Smooth muscle cell (in vitro differentiated cells): Measurements from ENCODE around the gene SLC39A10. TPM values are rescaled to one million over a fixed set of nuclear protein-coding genes. Genes with fewer than 3 reads are reported as not detected.

Source experiments
- DNase-seq: peaks from one replicate; lab custom pipeline; 2025; ENCODE audit not compliant: unreplicated experiment; lab: John Stamatoyannopoulos, UW
- H2AFZ ChIP-seq: fragments of 200-600 bp; sonication (generic); 2 replicates; pipeline ENCODE4 v1.6.0; 2016; ENCODE audit warnings: antibody characterized with exemption, low read depth, mild to moderate bottlenecking
- H3F3A ChIP-seq: fragments of 200-600 bp; sonication (generic); 2 replicates; pipeline ENCODE4 v1.6.0; 2017; ENCODE audit warnings: antibody characterized with exemption, low read depth
- H3K27ac ChIP-seq: fragments of 200-600 bp; sonication (generic); 2 replicates; pipeline ENCODE4 v1.5.1; 2016; ENCODE audit warnings: low read depth, mild to moderate bottlenecking
- H3K27me3 ChIP-seq: fragments of 200-600 bp; sonication (generic); 2 replicates; pipeline ENCODE4 v1.6.1; 2016; ENCODE audit warnings: low read depth, mild to moderate bottlenecking
- H3K36me3 ChIP-seq: fragments of 200-600 bp; sonication (generic); 2 replicates; pipeline ENCODE4 v1.5.1; 2016; ENCODE audit warnings: low read depth
- H3K4me1 ChIP-seq: fragments of 200-600 bp; sonication (generic); 2 replicates; pipeline ENCODE4 v1.5.1; 2016; ENCODE audit warnings: low read depth
- H3K4me2 ChIP-seq: fragments of 200-600 bp; sonication (generic); 2 replicates; pipeline ENCODE4 v1.6.0; 2016; ENCODE audit warnings: mild to moderate bottlenecking
- H3K4me3 ChIP-seq: fragments of 200-600 bp; sonication (generic); 2 replicates; pipeline ENCODE4 v1.5.1; 2016; ENCODE audit warnings: mild to moderate bottlenecking
- H3K79me2 ChIP-seq: fragments of 200-600 bp; sonication (generic); 2 replicates; pipeline ENCODE4 v1.6.0; 2016; ENCODE audit warnings: low read depth, mild to moderate bottlenecking
- H3K9ac ChIP-seq: fragments of 200-600 bp; sonication (generic); 2 replicates; pipeline ENCODE4 v1.6.0; 2016; ENCODE audit warnings: low read depth
- H3K9me3 ChIP-seq: fragments of 200-600 bp; sonication (generic); replicated peaks from 2 replicates; pipeline ENCODE4 v1.5.1; 2016; ENCODE audit warnings: low read depth
- H4K20me1 ChIP-seq: fragments of 200-600 bp; sonication (generic); 2 replicates; pipeline ENCODE4 v1.6.0; 2016; ENCODE audit warnings: low read depth
- WGBS: methylation state at CpG from one replicate; pipeline ENCODE4 v1.1.7; 2016; ENCODE audit warnings: low lambda C conversion rate; 5-methylcytosine and 5-hydroxymethylcytosine counted together
- polyA plus RNA-seq: library from polyadenylated mRNA; unstranded; fragments of >200 nt; fragmentation: Nextera tagmentation; extraction: Ambion mirVana; gene quantifications from 2 replicates; pipeline ENCODE4 v1.2.1, GENCODE V29; 2016
- total RNA-seq: library from RNA; depleted of rRNA; stranded (reverse); fragments of >200 nt; gene quantifications from 2 replicates; pipeline ENCODE4 v1.2.3, GENCODE V29; 2014
- TF ChIP-seq, protein P1 (sequence below): fragments of 200-600 bp; sonication (generic); IDR thresholded peaks from 2 replicates; pipeline ENCODE4 v1.5.1; 2017; ENCODE audit warnings: borderline replicate concordance, mild to moderate bottlenecking, antibody characterized with exemption; ENCODE audit not compliant: insufficient read depth, poor library complexity, severe bottlenecking

Gene SLC39A10
- total and polyA plus RNA-seq, 2 experiments from 2014 or later, result 15.6 to 81.2 TPM

GRCh38 chr2:195734395-195734794 is 77.4 kb downstream of the SLC39A10 start:
- H3K27me3 ChIP-seq, result no peaks in the 10 kb centered on the region

DNA sequence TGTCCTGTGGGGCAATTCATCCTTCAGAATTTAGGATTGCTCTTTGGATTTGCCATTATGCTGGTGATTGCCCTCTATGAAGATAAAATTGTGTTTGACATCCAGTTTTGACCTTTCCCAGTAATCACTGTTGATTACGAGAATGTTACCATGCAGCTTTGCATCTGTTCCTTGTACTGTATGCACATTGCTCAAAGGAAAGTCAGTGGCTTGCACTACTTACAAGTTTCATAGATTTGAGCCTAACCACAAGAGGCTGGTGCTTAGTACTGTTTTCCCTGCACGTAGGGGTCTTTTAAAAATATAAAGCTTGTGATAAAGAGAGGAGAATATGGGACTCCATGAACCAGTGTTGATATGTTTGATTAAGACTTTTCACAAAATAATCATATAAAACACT is 77.9 kb downstream of the SLC39A10 start:
- no peaks in the 10 kb centered on the region for H3K36me3 ChIP-seq
- no peak overlapping the region for H3K27ac ChIP-seq
- no peak overlapping the region for H3K9ac ChIP-seq
- no peaks in the 10 kb centered on the region for H3K4me1 ChIP-seq
- H3K9me3 ChIP-seq, result no peaks in the 10 kb centered on the region
- no peak overlapping the region for H3K4me3 ChIP-seq
- H3K79me2 ChIP-seq, result no peaks in the 10 kb centered on the region
- TF ChIP-seq, protein P1, sequence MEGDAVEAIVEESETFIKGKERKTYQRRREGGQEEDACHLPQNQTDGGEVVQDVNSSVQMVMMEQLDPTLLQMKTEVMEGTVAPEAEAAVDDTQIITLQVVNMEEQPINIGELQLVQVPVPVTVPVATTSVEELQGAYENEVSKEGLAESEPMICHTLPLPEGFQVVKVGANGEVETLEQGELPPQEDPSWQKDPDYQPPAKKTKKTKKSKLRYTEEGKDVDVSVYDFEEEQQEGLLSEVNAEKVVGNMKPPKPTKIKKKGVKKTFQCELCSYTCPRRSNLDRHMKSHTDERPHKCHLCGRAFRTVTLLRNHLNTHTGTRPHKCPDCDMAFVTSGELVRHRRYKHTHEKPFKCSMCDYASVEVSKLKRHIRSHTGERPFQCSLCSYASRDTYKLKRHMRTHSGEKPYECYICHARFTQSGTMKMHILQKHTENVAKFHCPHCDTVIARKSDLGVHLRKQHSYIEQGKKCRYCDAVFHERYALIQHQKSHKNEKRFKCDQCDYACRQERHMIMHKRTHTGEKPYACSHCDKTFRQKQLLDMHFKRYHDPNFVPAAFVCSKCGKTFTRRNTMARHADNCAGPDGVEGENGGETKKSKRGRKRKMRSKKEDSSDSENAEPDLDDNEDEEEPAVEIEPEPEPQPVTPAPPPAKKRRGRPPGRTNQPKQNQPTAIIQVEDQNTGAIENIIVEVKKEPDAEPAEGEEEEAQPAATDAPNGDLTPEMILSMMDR, result no peak
- H2AFZ ChIP-seq, result no peak overlapping the region
- no peak overlapping the region for H3K4me2 ChIP-seq
- H3K27me3 ChIP-seq, result no peaks in the 10 kb centered on the region
- DNase-seq, result no peak
- H3F3A ChIP-seq, result no peaks in the 10 kb centered on the region
- no peaks in the 10 kb centered on the region for H4K20me1 ChIP-seq
- 63% methylated on average over 2 of the region's 2 CpGs for WGBS

More at GRCh38 chr2:195734395-195734794, 77.4 kb downstream of the SLC39A10 start:
- no peak overlapping the region for H2AFZ ChIP-seq
- no peak overlapping the region for H3K4me3 ChIP-seq
- TF ChIP-seq, protein P1, result no peak
- no peaks in the 10 kb centered on the region for H3K4me1 ChIP-seq
- no peak overlapping the region for H3K27ac ChIP-seq
- H3K36me3 ChIP-seq, result no peaks in the 10 kb centered on the region
- DNase-seq, result no peak
- H3K4me2 ChIP-seq, result no peak overlapping the region
- H3K9me3 ChIP-seq, result no peaks in the 10 kb centered on the region
- no peak overlapping the region for H3K9ac ChIP-seq
- 94% methylated on average over 6 of the region's 6 CpGs for WGBS
- no peaks in the 10 kb centered on the region for H3K79me2 ChIP-seq
- no peaks in the 10 kb centered on the region for H3F3A ChIP-seq
- H4K20me1 ChIP-seq, result no peaks in the 10 kb centered on the region

- no peaks in the 10 kb centered on the region for H3K27me3 ChIP-seq
- no peaks in the 10 kb centered on the region for H3K9me3 ChIP-seq
- H3K4me2 ChIP-seq, result no peak overlapping the region
- no peaks in the 10 kb centered on the region for H3F3A ChIP-seq
- H3K4me1 ChIP-seq, result no peaks in the 10 kb centered on the region
- no peak overlapping the region for H3K9ac ChIP-seq
- H3K27ac ChIP-seq, result no peak overlapping the region
- H3K79me2 ChIP-seq, result no peaks in the 10 kb centered on the region
- TF ChIP-seq, protein P1, result no peak
- H2AFZ ChIP-seq, result no peak overlapping the region
- WGBS, result 97% methylated on average over 1 of the region's 1 CpG
- H3K36me3 ChIP-seq, result no peaks in the 10 kb centered on the region
- no peak for DNase-seq
- H4K20me1 ChIP-seq, result no peaks in the 10 kb centered on the region
- no peak overlapping the region for H3K4me3 ChIP-seq
Measured at GRCh38 chr2:195735347-195735746, 78.3 kb downstream of the SLC39A10 start.

DNA sequence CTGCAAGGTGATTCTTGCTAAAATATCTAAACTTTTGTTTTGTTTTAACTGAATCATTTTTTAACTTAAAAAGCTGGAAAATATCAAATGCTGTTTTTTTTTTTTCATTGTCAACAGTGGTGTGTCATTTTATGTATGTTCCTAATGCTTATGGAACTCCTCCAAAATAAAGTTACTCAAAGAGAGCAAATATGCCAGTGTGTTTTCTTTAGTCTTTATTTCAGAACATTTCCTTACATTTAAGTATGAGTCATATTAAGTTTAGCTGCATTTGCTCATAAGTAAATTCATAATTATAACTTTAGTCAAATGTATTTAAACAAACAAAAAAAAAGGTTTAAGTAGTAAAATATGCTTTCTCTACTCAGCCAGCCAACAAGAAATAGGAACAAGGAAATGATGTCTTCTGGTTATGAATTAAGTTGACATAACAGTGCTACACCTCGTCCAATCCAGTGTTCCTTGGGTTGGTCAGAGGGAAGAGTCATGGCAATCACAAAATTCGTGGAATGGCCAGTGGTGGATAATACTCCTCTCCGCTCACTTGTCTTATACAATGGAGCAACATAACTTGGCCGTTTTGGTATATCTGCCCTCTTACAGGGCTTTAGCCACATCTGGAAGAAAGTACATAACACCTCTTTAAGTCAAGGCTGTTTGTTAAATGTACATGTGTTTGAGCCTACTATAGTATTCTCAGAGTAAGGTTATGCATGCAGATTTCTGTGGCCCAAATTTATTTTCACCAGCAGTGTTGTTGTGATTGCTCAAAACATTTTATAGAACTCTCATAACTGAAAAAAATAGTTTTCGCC is 80.7 kb downstream of the SLC39A10 start:
- Histone ChIP-seq H2AFZ (no peak overlapping the region), H3K27ac (no peak overlapping the region)
- 95% methylated on average over 5 of the region's 5 CpGs for WGBS

More for the DNA sequence above, 80.7 kb downstream of the SLC39A10 start:
- no peaks in the 10 kb centered on the region for H3K79me2 ChIP-seq
- no peak overlapping the region for H3K9ac ChIP-seq
- H3K27me3 ChIP-seq, result no peaks in the 10 kb centered on the region
- H3K4me1 ChIP-seq, result no peaks in the 10 kb centered on the region
- no peaks in the 10 kb centered on the region for H3F3A ChIP-seq
- TF ChIP-seq, protein P1, result no peak
- DNase-seq, result no peak
- no peaks in the 10 kb centered on the region for H3K9me3 ChIP-seq
- no peak overlapping the region for H3K4me2 ChIP-seq
- no peak overlapping the region for H3K4me3 ChIP-seq
- H3K36me3 ChIP-seq, result no peaks in the 10 kb centered on the region
- no peaks in the 10 kb centered on the region for H4K20me1 ChIP-seq
